GM18867 (cell line): ENCODE data around the gene CPT1A.

Experiments
- ATAC-seq: cut with Tn5 transposase; IDR thresholded peaks from one replicate; pipeline ENCODE4 v1.9.1; 2021; ENCODE audit warnings: mild to moderate bottlenecking, moderate library complexity; ENCODE audit not compliant: unreplicated experiment

The CPT1A gene

DNA sequence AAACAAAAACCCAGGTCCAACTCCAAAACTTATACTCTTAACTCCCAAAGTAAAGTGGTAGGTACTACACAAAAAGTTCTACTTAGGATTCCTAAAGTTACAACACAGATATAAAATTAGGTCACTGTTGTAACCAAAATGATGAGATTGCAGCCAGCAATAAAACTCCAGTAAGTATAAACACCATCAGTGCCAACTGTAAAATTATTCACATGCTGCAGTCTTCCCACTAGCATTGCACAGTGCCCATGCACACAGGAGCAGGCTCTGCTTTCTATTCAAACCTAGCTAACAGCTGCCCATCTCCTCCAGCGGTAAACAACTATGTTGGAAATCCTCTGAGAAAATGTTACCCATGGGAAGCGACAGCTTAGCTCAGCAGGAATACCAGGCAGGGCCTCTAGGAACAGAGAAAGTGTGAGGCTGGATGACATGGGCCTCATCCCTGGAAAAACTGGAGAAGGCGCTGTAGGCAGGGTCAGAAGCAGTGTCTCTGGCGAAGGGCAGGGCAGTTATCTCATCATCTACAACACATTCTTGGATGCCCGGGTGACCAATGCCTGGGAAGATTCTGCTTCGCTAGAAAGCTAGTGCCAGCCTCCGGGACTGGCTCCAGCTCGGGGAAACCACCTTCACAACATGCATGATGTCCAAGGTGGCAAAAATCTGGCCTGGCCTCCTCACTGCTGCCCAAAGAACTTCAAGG lies 9.1 kb downstream of the CPT1A start:
- no peak for ATAC-seq

DNA sequence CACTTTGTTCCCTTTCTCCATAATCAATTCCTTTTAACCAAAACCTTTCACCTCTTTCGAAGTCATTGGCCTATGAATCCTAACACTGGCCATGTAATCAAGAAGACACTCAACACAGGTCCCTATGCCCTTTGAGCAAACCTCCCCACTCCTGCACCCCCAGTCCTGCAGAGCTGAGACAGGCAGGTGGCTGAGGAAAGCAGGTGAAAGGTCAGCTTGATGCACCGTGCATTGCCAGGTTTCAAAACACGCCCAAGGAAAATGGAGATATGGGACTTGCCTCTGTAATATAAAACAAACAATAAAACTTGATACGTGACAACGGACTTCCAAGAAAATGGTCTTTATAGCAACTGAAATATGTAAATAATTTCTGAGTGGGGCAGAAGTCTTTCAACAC lies 10.6 kb downstream of the CPT1A start:
- ATAC-seq: no peak

DNA sequence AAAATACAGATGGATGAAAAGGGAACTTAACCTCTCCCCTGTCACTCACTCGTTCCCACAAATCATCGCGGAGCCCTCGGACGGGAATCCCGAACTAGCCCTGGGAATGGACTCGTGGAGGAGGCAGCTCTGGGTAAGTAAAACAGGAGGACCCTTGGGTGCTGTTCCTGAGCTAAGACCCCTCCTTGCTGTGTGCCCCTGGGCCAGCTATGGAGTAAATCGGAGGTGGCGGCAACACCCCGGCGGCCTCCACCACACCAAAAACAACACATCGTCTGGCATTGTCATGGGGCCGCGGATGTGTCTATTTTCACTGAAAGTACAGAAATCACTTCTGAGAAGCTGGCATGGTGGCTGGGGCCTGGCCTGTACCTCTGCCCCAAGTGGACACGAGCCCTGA lies 12.1 kb downstream of the CPT1A start:
- no peak for ATAC-seq

DNA sequence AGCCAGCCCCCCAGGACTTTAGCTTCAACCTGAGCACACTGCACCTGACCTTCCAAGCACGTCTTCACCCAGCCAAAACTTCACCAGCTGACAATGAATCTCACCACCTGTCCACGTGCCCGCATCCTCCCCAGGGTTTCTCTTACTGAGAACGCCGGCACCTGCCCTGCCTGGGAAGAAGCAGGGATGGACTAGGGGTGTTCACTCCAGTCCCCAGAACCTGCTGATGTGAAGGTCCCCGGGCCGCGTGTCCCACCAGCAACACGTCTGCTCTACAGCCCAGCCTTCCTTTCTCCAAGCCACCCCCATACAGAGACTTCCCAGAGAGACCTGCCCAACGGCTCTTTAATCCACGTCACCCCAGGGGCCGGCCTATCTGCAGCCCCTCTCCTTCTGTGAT lies 12.8 kb downstream of the CPT1A start:
- no peak for ATAC-seq

DNA sequence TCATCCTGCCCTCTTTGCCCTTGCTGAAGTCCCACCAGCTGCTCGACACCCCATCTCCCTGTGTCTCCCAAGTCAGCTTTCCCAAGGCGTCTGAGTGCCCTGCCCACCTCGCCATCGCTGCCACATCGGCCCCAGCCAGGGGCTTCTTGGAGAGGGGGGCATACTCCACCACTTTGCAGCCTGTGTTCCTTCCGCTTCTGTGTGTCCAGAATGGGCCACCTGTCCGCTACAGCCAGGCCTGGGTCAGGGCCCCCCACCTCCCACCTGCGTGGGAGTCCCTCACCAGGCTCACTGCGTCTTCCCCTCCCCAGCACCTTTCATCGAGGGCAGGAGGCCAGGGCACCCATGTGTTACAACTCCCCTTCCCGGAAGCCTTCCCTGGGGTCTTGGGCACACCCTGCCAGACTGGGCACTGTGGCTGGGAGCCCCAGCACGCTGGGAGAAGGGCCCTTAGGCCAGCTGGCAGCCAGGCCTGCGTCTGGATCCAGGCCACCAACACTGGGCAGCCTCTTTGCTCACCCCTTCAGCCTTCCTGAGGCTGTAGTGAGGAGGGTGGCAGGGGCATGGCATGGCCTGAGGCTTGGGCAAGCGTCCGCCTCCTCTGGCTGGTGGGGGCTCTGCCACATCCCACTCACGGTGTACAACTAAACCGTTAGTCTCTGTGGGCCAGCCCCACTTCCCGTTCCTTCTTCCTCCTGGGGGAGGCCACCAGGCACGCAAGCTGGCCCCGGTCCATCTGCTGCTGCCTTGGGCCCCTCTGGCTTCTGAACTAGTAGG lies 13.4 kb downstream of the CPT1A start:
- no peak for ATAC-seq

DNA sequence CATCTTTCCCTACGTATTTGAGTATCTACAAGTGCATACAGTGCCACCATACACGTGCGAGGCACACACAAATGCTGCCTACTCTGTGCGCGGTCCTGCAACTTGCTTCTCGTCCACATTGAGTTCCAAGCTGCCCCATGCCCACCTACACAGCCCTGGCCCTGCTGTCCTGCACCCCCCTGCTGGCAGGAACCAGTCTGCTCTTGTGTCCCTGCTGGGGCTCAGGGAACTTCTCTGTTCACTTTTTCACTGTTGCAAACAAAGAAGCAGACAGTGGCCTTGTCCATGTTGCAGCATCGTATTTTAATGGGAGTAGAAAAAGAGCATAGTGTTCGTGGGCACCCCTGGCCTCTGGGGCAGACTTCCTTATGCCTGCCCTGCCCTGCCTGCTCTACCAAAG lies 14.0 kb downstream of the CPT1A start:
- no peak for ATAC-seq

DNA sequence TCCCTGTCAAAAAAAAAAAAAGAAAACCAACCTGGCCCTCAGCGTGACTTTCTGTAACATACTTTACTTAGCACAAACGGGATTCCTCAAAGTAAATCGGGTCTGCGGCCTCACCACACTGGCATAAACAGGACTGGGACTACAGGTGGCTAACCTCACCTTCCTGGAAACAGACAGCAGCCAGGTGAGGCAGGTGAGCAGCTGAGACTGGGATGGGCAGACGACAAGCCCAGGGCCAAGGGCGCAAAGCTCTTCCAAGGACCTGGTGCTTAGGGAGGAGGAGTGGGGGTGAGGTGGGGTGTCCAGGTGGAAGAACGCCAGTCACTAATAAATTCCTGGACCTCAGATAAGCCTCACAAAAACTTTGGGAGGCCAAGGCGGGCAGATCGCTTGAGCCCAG lies 15.0 kb downstream of the CPT1A start:
- ATAC-seq: no peak

DNA sequence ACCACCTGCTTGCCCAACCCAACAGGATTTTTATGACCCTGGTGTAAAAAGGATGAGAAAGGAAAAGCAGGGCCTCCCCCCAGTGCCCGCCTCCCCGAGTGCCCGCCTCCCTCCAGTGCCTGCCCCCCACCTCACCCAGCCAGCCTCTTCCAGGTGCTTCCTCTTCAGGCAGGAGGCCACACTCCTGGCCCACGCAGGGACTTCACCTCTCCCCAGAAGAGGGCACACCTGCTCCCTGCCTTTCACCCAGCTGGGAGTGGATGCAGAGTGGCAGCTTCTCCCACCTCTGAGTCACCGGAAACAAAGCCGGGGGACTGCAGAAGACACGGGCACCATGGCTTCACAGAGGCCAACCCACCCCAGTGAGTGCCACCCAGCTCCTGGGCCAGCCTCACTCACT lies 16.1 kb downstream of the CPT1A start:
- no peak for ATAC-seq

DNA sequence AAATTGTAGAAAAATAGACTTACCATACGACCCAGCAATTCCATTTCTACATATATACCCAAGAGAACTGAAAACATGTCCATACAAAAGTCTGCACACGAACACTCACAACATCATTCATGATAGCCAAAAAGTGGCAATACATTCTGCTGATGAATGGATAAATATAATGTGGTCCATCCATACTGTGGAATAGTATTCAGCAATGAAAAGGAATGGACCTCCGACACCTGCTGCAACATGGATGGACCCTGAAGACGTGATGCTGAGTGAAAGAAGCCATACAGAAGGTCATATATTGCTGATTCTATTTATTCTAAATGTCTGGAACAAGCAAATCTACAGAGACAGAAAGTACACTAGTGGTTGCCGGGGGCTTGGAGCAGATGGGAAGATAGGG lies 19.2 kb downstream of the CPT1A start:
- no peak for ATAC-seq

DNA sequence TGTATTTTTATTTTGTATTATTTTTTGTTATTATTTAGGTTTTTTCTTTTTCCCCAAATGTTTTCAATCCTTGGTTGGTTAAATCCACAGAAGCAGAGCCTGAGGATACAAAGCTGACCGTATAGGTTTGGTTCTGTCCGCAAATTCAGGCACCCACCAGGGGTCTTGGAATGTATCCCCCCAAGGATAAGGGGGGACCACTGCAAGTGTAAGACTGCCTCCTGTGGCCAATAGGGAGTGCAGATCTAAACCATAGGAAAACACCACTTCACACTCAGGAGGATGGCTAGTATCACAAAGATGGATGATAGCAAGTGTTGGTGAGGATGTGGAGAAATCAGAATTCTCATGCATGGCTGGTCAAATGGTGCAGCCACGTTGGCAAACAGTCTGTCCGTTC lies 20.0 kb downstream of the CPT1A start:
- no peak for ATAC-seq

DNA sequence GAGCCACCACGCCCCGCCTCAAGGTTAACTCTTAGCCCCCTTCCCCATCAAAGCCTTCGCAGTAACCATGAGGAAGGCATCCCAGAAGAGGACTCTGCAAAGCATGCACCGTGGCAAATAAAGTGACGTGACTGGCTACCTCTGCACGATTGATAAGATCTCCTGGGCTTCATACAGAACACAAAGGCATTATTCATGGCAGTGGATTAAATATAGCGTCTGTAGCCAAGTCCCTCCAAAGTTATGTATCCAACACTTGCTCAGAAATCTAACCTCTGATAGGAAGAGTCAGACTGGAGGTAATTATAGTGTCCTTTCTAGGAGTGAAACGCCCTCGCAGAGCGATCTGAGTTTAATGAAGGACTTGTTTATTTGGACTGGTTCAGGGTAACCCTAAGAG lies 22.4 kb downstream of the CPT1A start:
- ATAC-seq: no peak

DNA sequence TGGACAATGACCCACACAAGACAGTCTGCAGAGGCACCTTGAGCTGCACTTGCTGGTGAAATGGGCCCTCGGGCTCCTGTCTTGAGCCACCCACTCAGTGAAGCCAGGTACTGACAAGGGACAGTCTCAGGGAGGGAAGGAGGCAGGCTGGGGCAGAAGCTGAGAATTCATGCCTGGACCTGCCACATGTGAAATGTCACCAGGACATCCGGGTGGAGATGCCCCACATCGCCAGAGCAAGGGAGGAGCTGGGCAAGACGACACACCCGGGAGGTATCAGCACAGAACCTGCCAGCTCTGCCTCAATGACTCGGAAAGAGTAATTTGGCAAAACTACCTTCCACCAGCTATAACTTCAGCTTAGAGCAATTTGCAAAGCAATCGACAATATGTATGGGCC lies 23.5 kb downstream of the CPT1A start:
- no peak for ATAC-seq

DNA sequence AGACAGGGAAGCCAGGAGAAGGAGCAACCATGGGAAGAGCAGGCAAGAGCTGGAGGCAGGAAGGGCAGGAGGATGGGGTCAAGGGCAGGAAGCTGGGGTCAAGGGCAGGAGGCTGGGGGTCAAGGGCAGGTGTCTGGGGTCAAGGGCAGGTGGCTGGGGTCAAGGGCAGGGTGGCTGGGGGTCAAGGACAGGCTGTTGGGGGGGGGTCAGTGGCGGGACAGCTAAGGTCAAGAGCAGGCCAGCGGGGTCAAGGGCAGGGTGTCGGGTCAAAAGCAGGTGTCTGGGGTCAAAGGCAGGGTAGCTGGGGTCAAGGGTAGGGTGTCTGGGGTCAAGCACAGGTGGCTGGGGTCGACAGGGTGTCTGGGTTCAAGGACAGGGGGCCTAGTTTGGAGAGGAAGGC lies 24.2 kb downstream of the CPT1A start:
- no peak for ATAC-seq

DNA sequence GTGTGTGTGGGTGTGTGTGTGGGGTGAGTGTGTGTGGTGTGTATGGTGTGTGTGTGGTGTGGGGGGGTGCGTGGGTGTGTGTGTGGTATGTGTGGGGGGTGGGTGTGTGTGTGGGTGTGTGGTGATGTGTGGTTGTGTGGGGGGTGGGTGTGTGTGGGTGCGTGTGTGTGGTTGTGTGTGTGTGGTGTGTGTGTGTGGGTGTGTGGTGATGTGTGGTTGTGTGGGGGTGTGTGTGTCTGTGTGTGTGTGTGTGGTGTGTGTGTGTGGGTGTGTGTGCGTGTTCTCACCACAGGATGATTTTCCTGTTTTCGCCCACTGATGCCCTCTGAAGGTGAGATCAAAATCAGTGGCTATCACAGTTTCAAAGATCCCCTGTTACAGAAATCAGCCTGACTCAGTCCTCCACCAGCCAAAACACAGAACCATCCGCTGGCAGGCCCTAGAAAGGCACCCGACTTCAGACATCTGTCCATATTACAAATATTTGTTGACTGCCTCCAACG lies 24.7 kb downstream of the CPT1A start:
- ATAC-seq: no peak

DNA sequence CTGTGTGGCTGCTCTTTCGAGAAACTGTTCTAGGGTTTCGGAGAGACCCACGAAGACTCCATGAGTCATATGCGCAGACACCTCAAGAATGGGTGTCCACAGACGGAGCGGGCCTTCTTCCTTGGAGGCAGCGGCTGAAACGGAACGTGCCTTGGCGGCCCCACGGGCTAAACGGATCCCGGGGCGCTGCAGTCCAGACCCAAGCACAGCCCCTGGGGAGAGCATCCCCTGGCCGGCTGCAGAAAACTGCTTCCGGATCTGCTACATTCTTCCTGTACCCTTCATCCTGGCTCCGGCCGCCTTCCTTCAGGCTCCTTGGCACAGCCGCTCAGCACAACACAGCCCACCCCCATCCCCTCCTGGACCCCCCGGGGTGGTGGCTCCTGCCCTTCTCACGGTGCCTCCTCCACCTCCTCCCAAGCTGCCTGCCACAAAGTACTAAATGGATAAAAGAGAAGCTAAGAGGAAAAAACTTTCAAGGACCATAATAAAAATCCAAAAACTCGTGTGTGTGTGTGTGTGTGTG lies 25.4 kb downstream of the CPT1A start:
- no peak for ATAC-seq

DNA sequence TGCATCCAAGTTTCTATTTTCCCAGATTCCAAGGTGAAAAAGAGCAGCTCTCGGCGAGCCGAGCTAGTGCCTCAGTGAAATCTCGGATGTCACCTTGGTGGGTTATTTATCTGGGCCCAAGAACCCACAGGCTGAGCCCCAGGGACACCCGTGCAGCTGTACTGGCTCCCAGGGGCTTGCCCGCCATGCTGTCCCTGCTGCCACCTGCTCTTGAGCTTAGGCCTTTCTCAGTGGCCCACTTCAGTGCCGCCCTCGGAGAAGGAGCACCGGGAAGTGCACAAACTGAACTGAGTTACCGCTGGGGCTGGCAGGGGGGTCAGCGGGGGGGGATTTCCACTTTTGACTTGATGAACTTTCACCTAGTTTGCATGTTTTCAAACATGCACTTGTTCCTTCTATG lies 27.9 kb downstream of the CPT1A start:
- no peak for ATAC-seq

DNA sequence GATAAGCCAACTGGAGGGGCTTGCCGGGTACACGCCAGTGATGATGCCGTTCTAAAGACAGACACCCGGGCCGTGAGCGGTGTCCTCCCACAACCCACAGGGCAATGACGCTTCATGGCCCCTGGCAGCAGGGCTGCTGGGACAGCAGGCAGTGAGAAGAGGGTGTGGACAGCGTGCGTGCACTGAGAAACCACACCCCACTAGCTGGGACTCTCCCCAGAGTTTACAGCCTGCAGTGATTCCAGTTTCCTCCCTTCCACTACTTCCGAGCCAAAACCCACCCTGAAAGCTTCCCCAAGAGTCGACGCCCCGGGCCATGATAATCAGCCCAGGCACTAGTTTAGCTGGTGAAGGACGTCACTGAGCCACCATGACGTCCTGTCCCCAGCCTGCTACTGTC lies 29.2 kb downstream of the CPT1A start:
- ATAC-seq: no peak

DNA sequence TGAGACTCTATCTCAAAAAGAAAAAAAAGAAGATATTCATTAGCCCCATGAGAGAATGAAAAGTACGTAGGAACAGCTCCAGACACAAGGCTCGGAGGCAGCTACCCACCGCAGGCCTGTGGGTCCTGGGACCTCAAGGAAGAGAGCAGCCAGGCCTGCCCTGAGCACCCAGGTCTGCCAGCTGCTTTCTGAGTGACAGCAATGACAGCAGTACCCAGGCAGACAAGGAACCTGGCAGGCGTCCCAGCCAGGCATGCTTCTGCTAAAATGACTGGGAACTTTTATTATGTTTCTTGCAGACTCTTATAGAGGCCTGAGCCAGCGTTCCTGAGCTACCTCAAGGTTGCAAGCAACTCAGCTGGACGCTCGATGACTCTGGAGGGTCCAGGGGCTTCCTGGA lies 31.6 kb downstream of the CPT1A start:
- ATAC-seq: no peak

DNA sequence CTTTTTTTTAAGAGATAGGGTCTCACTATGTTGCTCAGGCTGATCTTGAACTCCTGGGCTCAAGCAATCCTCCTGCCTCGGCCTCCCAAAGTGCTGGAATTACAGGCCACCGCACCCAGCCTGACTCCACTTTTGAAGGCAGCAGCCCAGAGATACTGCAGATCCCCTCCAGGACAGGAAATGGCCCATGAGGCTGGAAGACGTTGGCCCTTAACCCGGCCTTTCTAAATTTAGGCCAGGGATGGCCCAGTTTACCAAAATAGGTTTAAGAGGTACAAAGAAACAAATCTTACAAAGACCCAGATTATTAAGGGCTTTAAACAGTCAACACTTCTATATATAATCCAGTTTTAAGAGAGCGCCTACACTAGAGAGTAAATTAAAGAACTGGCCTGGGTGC lies 32.2 kb downstream of the CPT1A start:
- ATAC-seq: no peak

DNA sequence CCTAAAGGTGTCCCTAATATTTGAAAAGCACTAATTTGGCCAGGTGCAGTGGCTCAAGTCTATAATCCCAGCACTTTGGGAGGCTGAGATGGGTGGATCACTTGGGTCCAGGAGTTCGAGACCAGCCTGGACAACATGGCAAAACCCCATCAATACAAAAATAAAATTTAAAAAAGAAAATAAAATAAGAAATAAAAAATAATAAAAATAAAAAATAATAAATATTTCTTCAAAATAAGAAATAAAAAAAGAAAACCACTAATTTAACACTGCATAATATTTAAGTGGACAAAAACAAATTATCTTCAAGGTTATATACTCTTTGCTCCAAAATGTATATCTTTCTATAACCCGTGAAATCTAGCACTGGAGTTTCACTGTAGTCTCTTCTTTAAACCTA lies 32.9 kb downstream of the CPT1A start:
- ATAC-seq: no peak

DNA sequence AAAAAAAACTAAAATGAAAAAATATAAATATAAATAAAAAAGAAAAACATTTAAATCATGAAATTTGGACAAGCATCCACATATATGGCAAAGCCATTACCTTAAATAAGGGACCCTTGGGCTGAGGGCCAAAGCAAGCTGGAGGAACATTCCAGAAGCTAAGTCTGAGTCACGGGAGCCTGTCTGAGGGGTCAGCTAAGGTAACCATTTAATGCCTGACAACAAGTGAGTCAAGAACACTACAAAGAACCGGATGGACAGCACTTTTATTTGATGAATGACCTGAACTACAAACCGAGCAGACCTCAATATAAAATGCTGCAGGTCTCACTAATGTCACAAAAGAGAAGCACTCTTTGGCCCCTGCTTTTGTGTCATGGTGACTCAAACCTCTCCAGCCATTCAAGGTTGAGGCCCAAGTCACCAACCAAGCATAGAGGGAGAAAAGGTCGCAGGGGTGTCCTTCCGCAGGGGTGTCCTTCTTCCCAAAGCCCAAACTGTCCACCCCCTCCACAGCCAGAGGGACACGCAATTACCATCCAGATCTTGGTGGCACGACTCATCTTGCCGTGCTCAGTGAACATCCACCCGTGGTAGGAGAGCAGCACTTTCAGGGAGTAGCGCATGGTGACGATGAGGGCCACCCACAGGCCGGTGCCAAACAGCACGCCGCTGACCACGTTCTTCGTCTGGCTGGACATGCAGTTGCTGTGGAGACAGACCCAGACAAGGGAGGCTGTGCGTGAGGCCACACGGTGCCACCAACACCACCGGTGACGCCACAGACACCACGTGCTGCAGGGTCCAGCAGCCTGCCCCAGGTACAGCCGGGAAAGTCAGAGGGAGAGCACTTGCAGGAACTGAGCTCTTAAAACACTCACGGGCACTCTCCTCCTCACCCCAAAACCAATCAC lies 34.5 kb downstream of the CPT1A start:
- no peak for ATAC-seq
